HG03108 (cell line): Measurements from ENCODE around the gene APOB.

Experiments used
- ATAC-seq: cut with Tn5 transposase; IDR thresholded peaks from one replicate; pipeline ENCODE4 v1.9.1; 2021; ENCODE audit warnings: moderate library complexity; ENCODE audit not compliant: unreplicated experiment

APOB gene

GRCh38 chr2:20953146-20953824, 90.6 kb downstream of the APOB start:
- ATAC-seq, result no peak
